Trophoblast cell (in vitro differentiated cells and primary cell): ENCODE data around the gene AK3.
A peak's percentile ranks its signal among the peaks of the same experiment; 100 is the strongest.

Experiments used
- DNase-seq, 2 donors: peaks; one replicate each; pipeline ENCODE4 v3.0.0-alpha.2; 2016
- H2AFZ ChIP-seq: 2 replicates; pipeline ENCODE4 v1.6.1; 2013; ENCODE audit warnings: low read length, moderate library complexity, mild to moderate bottlenecking; ENCODE audit not compliant: insufficient read depth, poor library complexity
- H2AK5ac ChIP-seq: 2 replicates; pipeline ENCODE4 v1.6.1; 2013; ENCODE audit warnings: mild to moderate bottlenecking, low read length
- H2BK120ac ChIP-seq: 2 replicates; pipeline ENCODE4 v1.6.1; 2013; ENCODE audit warnings: low read length, mild to moderate bottlenecking, moderate library complexity; ENCODE audit not compliant: insufficient read depth, poor library complexity
- H2BK12ac ChIP-seq: 2 replicates; pipeline ENCODE4 v1.6.1; 2013; ENCODE audit warnings: mild to moderate bottlenecking, low read length, moderate library complexity
- H2BK5ac ChIP-seq: 2 replicates; pipeline ENCODE4 v1.6.1; 2013; ENCODE audit warnings: low read length, low read depth, moderate library complexity, mild to moderate bottlenecking; ENCODE audit not compliant: poor library complexity
- H3K14ac ChIP-seq: 2 replicates; pipeline ENCODE4 v1.6.1; 2013; ENCODE audit warnings: mild to moderate bottlenecking, low read length
- H3K18ac ChIP-seq: 2 replicates; pipeline ENCODE4 v1.6.1; 2013; ENCODE audit warnings: mild to moderate bottlenecking, low read length
- H3K23ac ChIP-seq: 2 replicates; pipeline ENCODE4 v1.6.1; 2013; ENCODE audit warnings: low read length
- H3K27ac ChIP-seq: 2 replicates; pipeline ENCODE4 v1.5.1; 2013; ENCODE audit warnings: low read depth, mild to moderate bottlenecking, inconsistent platforms, low read length, moderate library complexity
- H3K27me3 ChIP-seq: 2 replicates; pipeline ENCODE4 v1.6.1; 2013; ENCODE audit warnings: inconsistent platforms, mild to moderate bottlenecking, low read length, moderate library complexity; ENCODE audit not compliant: insufficient read depth
- H3K36me3 ChIP-seq, 2 experiments: 1 replicate in 1 of 2; 2 replicates in 1 of 2; pipeline ENCODE4 v1.6.1; 2013; ENCODE audit warnings: low read length in 2 of 2, mild to moderate bottlenecking in 2 of 2, moderate library complexity in 1 of 2; ENCODE audit not compliant: insufficient read depth in 2 of 2, control insufficient read depth in 1 of 2
- H3K4ac ChIP-seq: 2 replicates; pipeline ENCODE4 v1.6.1; 2013; ENCODE audit warnings: low read depth, mild to moderate bottlenecking, low read length, moderate library complexity
- H3K4me1 ChIP-seq, 2 experiments: 1 replicate in 1 of 2; 2 replicates in 1 of 2; pipeline ENCODE4 v1.6.1; 2013; ENCODE audit warnings: low read length in 2 of 2, mild to moderate bottlenecking in 2 of 2, moderate library complexity in 1 of 2; ENCODE audit not compliant: insufficient read depth in 2 of 2, control insufficient read depth in 1 of 2
- H3K4me2 ChIP-seq: 2 replicates; pipeline ENCODE4 v1.6.1; 2013; ENCODE audit warnings: inconsistent platforms, mild to moderate bottlenecking, low read length, moderate library complexity
- H3K4me3 ChIP-seq: 2 replicates; pipeline ENCODE4 v1.5.1; 2013; ENCODE audit warnings: mild to moderate bottlenecking, low read depth, low read length, inconsistent platforms
- H3K79me1 ChIP-seq: one replicate; pipeline ENCODE4 v1.6.1; 2013; ENCODE audit warnings: low read length
- H3K79me2 ChIP-seq: 2 replicates; pipeline ENCODE4 v1.6.1; 2013; ENCODE audit warnings: low read length, mild to moderate bottlenecking; ENCODE audit not compliant: control insufficient read depth, insufficient read depth, poor library complexity
- H3K9ac ChIP-seq: 2 replicates; pipeline ENCODE4 v1.6.1; 2013; ENCODE audit warnings: mild to moderate bottlenecking, low read length
- H3K9me3 ChIP-seq: 2 replicates; pipeline ENCODE4 v1.6.1; 2013; ENCODE audit warnings: low read depth, mild to moderate bottlenecking, control low read depth, inconsistent platforms, low read length; ENCODE audit not compliant: insufficient read depth
- H4K12ac ChIP-seq: 2 replicates; pipeline ENCODE4 v1.6.1; 2013; ENCODE audit warnings: low read depth, mild to moderate bottlenecking, low read length, moderate library complexity
- H4K8ac ChIP-seq: 2 replicates; pipeline ENCODE4 v1.6.1; 2013; ENCODE audit warnings: low read depth, mild to moderate bottlenecking, low read length, moderate library complexity
- H4K91ac ChIP-seq: one replicate; pipeline ENCODE4 v1.6.1; 2013; ENCODE audit warnings: low read depth, mild to moderate bottlenecking, low read length, moderate library complexity
- WGBS: extraction: QIAGEN DNeasy Blood & Tissue Kit; methylation state at CpG from one replicate; pipeline ENCODE4 v1.1.7; 2013; ENCODE audit warnings: missing lambda C conversion rate; ENCODE audit not compliant: insufficient read length, insufficient coverage; ENCODE audit errors: extremely low coverage; 5-methylcytosine and 5-hydroxymethylcytosine counted together

Gene AK3

DNA sequence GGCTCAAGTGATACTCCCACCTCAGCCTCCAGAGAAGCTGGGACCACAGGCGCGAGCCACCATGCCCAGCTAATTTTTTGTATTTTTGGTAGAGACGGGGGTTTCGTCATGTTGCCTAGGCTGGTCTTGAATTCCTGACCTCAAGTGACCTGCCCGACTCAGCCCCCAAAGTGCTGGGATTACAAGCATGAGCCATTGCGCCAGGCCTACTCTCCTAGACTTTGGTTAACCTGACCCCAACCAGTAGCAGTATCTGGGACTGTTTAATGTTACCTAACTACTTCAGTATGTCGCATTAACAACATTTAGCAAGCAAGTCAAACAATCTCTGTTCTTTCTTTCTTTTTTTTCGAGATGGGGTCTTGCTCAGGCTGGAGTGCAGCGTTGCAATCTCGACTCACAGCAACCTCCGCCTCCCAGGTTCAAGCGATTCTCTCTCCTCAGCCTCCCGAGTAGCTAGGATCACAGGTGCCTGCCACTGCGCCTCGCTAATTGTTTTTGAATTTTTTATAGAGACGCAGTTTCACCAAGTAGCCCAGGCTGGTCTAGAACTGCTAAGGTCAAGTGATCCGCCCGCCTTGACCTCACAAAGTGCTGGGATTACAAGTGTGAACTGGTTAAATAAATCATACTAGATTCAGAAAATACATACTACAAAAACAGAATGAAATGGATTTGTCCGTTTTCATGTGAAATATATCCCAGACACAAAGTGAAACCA lies 2.0 kb downstream of the AK3 start:
- Histone ChIP-seq H3K27ac (no peak overlapping the region), H3K4ac (peak overlapping the region; percentile 91), H2BK120ac (no peak overlapping the region), H3K79me2 (peaks cover 19% of the 10 kb centered on the region), H3K23ac (no peak overlapping the region), H2BK12ac (no peak overlapping the region), H3K4me1 (peaks cover 5 to 10% of the 10 kb centered on the region in 2 experiments), H3K27me3 (no peaks in the 10 kb centered on the region), H3K4me3 (no peak overlapping the region), H2BK5ac (peak overlapping the region; percentile 13), H3K9me3 (no peaks in the 10 kb centered on the region), H4K12ac (no peak overlapping the region), H3K9ac (no peak overlapping the region), H4K8ac (no peak overlapping the region), H2AK5ac (no peak overlapping the region), H3K36me3 (peaks cover 0 to 1% of the 10 kb centered on the region in 2 experiments), H3K18ac (peak overlapping the region; percentile 65), H4K91ac (no peak overlapping the region), H3K79me1 (peaks cover 11% of the 10 kb centered on the region), H3K4me2 (no peak overlapping the region), H2AFZ (peak overlapping the region; percentile 78), H3K14ac (no peak overlapping the region)
- no peak for DNase-seq
- no CpG with 5 or more reads among the region's 19 CpGs for WGBS

DNA sequence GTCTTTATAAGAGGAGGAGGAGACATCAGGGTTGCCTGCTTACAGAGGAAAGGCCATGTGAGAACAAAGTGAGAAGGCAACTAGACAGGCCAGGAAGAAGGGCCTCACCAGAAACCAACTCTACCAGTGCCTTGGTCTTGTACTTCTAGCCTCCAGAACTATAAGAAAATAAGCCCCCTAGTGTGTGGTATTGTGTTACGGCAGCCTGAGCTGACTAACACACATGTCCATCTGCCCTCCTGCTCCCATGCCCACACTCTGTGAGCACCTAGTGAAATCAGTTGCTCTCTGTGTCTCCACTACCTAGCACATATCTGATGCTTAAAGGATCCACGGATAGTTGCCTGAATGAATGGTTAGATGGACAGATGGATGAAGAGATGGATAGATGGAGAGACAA lies 6.9 kb downstream of the AK3 start:
- Histone ChIP-seq H3K79me1 (no peaks in the 10 kb centered on the region), H3K4me1 (peaks cover 4 to 5% of the 10 kb centered on the region in 2 experiments), H3K4me3 (no peak overlapping the region), H2BK12ac (no peak overlapping the region), H3K36me3 (peaks cover 0 to under 1% of the 10 kb centered on the region in 2 experiments), H4K91ac (no peak overlapping the region), H3K79me2 (peaks cover 6% of the 10 kb centered on the region), H3K27ac (no peak overlapping the region), H4K12ac (no peak overlapping the region), H3K4ac (no peak overlapping the region), H3K9me3 (no peaks in the 10 kb centered on the region), H2AK5ac (no peak overlapping the region), H3K23ac (no peak overlapping the region), H3K14ac (no peak overlapping the region), H2BK120ac (no peak overlapping the region), H3K4me2 (no peak overlapping the region), H4K8ac (no peak overlapping the region), H3K27me3 (no peaks in the 10 kb centered on the region), H3K18ac (no peak overlapping the region), H2BK5ac (no peak overlapping the region), H3K9ac (no peak overlapping the region), H2AFZ (no peak overlapping the region)
- no peak for DNase-seq
- WGBS = no CpG with 5 or more reads among the region's 2 CpGs

DNA sequence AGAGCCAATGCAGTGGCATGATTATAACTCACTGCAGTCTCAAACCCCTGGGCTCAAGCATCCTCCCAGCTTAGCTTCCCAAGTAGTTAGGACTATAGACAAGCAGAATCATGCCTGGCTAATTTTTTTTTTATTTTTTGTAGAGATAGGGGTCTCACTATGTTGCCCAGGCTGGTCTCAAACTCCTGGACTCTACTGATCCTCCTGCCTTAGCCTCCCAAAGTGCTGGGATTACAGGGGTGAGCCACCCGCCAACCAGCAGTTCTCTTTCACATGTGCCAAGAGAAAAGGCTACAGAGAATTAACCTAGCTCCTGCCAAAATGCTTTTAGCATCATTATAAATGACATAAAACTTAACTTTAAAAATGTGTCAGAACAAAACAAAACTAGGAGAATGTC lies 8.1 kb downstream of the AK3 start:
- Histone ChIP-seq H3K4ac (no peak overlapping the region), H3K79me2 (peaks cover 2% of the 10 kb centered on the region), H3K27ac (no peak overlapping the region), H4K91ac (no peak overlapping the region), H2AK5ac (no peak overlapping the region), H2BK12ac (no peak overlapping the region), H4K12ac (no peak overlapping the region), H3K14ac (no peak overlapping the region), H3K9me3 (no peaks in the 10 kb centered on the region), H2BK120ac (no peak overlapping the region), H3K4me2 (no peak overlapping the region), H2BK5ac (no peak overlapping the region), H3K79me1 (no peaks in the 10 kb centered on the region), H3K18ac (no peak overlapping the region), H3K4me3 (no peak overlapping the region), H2AFZ (no peak overlapping the region), H3K36me3 (no peaks in the 10 kb centered on the region), H3K9ac (no peak overlapping the region), H3K27me3 (no peaks in the 10 kb centered on the region), H3K23ac (no peak overlapping the region), H4K8ac (no peak overlapping the region), H3K4me1 (no peaks in the 10 kb centered on the region)
- WGBS = no CpG with 5 or more reads among the region's 1 CpG
- DNase-seq = no peak

DNA sequence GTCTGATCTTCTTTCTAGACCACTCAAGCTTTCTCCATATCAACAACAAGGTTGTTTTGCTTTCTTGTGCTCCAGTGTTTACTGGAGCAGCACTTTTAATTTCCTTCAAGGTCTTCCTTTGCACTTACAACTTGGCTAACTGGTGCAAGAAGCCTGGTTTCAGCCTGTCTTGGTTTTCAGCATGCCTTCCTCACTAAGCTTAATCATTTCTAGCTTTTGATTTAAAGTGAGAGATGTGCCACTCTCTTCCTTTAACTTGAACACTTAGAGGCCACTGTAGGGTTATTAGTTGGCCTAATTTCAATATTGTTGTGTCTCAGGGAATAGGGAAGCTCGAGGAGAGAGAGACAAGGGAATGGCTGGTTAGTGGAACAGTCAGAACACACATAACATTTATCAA lies 13.4 kb downstream of the AK3 start:
- H3K36me3 ChIP-seq = peaks cover under 1 to 2% of the 10 kb centered on the region in 2 experiments
- no peak overlapping the region for H3K23ac ChIP-seq
- no peak overlapping the region for H3K4me3 ChIP-seq
- no peak overlapping the region for H2BK120ac ChIP-seq
- no peak for DNase-seq
- H3K4me1 ChIP-seq = no peaks in the 10 kb centered on the region
- no peaks in the 10 kb centered on the region for H3K9me3 ChIP-seq
- no peak overlapping the region for H3K4ac ChIP-seq
- H4K91ac ChIP-seq = no peak overlapping the region
- H4K8ac ChIP-seq = no peak overlapping the region
- H2BK5ac ChIP-seq = no peak overlapping the region
- no peak overlapping the region for H2AK5ac ChIP-seq
- no peak overlapping the region for H3K14ac ChIP-seq
- no peak overlapping the region for H2BK12ac ChIP-seq
- WGBS = no CpG with 5 or more reads among the region's 1 CpG
- no peaks in the 10 kb centered on the region for H3K79me2 ChIP-seq
- no peak overlapping the region for H3K18ac ChIP-seq
- no peak overlapping the region for H3K4me2 ChIP-seq
- no peaks in the 10 kb centered on the region for H3K79me1 ChIP-seq
- no peak overlapping the region for H3K27ac ChIP-seq
- H3K27me3 ChIP-seq = no peaks in the 10 kb centered on the region
- no peak overlapping the region for H2AFZ ChIP-seq
- H3K9ac ChIP-seq = no peak overlapping the region
- no peak overlapping the region for H4K12ac ChIP-seq
